ENCODE measurements around the gene SEPTIN10.

Gene SEPTIN10

DNA sequence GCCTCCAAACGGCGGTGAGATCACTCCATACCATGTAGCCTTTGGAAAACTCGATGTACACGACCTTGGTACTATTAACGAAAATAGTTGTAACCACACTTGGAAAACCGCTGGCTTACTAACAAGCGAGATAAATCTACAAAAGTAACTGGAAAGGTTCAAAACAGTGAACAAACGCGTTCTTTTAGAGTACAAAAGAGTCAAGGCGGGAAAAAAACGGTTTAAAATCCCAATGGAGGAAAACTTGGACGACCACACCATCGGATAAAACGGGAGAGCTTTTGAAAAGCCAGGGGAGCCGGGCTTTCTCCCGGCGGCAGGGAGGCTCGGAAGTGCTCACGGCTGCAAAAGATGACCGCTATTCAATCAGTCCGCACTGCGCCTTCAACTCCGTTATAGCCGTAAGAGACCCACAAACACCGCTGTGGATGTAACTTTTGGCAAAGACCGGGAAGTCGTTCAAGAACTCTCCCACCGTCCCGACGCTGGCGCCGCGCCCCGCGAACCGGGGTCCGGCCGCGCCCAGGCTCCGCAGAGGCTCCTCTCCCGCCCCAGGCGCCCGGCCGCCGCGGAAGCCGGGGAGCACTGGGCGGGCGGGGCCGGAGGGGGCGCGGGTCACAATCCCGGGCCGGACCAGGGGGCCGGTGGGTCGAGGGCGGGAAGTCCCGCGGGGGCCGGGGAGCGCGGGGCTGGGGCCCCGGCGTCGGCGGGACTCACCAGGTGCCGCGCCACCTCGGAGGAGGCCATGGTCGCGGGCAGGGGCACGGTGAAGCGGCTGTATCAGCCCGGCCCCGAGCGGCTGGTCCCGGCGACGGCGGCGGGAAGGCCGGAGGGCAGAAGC, 465 bp downstream of the SEPTIN10 start:
- H3K4me2 ChIP-seq, result peak overlapping the region; percentile 81
- TF ChIP-seq, protein P1, sequence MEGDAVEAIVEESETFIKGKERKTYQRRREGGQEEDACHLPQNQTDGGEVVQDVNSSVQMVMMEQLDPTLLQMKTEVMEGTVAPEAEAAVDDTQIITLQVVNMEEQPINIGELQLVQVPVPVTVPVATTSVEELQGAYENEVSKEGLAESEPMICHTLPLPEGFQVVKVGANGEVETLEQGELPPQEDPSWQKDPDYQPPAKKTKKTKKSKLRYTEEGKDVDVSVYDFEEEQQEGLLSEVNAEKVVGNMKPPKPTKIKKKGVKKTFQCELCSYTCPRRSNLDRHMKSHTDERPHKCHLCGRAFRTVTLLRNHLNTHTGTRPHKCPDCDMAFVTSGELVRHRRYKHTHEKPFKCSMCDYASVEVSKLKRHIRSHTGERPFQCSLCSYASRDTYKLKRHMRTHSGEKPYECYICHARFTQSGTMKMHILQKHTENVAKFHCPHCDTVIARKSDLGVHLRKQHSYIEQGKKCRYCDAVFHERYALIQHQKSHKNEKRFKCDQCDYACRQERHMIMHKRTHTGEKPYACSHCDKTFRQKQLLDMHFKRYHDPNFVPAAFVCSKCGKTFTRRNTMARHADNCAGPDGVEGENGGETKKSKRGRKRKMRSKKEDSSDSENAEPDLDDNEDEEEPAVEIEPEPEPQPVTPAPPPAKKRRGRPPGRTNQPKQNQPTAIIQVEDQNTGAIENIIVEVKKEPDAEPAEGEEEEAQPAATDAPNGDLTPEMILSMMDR (conservative IDR thresholded peaks at IDR 0.05; ENCODE audit: low read depth, low read length), result no peak
- peak overlapping the region; percentile 78 for H2AFZ ChIP-seq (ENCODE audit: low read depth)
- peak overlapping the region; percentile 69 for H3K27ac ChIP-seq
- H3K4me3 ChIP-seq (IDR thresholded peaks at IDR 0.05; ENCODE audit: insufficient read depth, low read depth, low read length), result peak overlapping the region; percentile 49
- no peaks in the 10 kb centered on the region for H3K36me3 ChIP-seq (ENCODE audit: insufficient read depth)
- H4K20me1 ChIP-seq (ENCODE audit: insufficient read depth), result no peaks in the 10 kb centered on the region
- peaks cover 19% of the 10 kb centered on the region for H3K4me1 ChIP-seq (ENCODE audit: low read depth, poor library complexity, severe bottlenecking)
- H3K9ac ChIP-seq, result peak overlapping the region; percentile 72
- no peaks in the 10 kb centered on the region for H3K27me3 ChIP-seq (ENCODE audit: insufficient read depth, low read depth)
- peaks cover 19% of the 10 kb centered on the region; the same call in 1 of the 2 replicates for H3K79me2 ChIP-seq (ENCODE audit: insufficient read depth, low read depth)

DNA sequence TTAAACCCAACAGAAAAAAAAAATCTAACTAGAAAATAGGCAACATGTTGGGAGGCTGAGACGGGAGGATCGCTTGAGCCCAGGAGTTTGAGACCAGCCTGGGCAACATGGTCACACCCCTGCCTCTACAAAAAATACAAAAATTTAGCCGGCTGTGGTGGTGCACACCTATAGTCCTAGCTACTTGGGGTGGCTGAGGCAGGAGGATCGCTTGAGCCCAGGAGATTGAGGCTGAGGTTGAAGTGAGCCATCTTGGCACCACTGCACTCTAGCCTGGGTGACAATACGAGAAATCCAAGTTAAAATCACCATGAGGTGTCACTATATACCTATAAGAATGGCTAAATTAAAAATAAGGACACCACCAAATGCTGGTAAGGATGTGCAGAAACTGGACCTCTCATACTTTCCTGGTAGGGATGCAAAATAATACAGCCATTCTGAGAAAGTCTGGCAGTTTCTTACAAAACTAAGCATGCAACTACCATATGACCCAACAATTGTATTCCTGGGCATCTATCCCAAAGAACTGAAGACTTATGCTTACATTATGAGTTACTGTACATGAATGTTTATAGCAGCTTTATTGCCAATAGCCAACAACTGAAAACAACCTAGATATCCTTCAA, 2.2 kb downstream of the SEPTIN10 start:
- H3K4me2 ChIP-seq, result peak overlapping the region; percentile 81; the same call in 1 of the 2 replicates
- no peak overlapping the region for H3K9ac ChIP-seq

DNA sequence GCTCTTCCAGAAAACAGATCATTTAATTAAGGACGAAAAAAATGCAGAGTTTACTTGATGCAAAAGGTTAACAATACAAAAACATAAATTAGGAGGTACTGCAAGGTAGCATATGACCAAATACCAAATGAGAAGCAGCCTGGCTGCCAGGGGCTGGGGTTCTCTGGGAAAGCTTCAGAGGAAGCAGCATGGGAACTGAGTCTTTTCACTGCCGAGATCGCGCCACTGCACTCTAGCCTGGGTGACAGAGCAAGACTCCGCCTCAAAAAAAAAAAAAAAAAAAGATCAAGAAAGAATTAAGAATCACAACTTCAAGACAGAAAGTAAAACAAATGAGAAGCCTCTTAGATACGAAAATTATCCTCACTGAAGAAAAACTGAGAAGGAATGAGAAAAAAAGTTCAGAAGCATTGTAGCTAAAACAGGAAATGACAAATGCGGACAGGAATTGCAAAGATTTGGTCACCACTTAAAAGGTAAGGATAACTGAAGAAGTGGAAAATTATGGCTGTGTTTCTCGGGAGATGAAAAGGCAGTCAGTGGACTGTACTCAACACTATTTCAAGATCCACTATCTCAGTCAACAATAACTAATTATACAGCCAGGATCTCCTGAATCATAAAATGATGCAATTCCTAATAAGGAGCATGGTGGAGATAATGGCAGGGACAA, 4.3 kb downstream of the SEPTIN10 start:
- Histone ChIP-seq H3K4me3 (IDR thresholded peaks at IDR 0.05; ENCODE audit: insufficient read depth, low read depth, low read length) (no peak overlapping the region), H3K9ac (no peak overlapping the region), H4K20me1 (ENCODE audit: insufficient read depth) (no peaks in the 10 kb centered on the region), H2AFZ (ENCODE audit: low read depth) (no peak overlapping the region), H3K27ac (no peak overlapping the region), H3K4me2 (no peak overlapping the region), H3K79me2 (ENCODE audit: insufficient read depth, low read depth) (peaks cover 19% of the 10 kb centered on the region; the same call in 1 of the 2 replicates), H3K36me3 (ENCODE audit: insufficient read depth) (no peaks in the 10 kb centered on the region), H3K27me3 (ENCODE audit: insufficient read depth, low read depth) (no peaks in the 10 kb centered on the region), H3K4me1 (ENCODE audit: low read depth, poor library complexity, severe bottlenecking) (peaks cover 24% of the 10 kb centered on the region)
- TF ChIP-seq, protein P1 (conservative IDR thresholded peaks at IDR 0.05; ENCODE audit: low read depth, low read length), result no peak

More for the DNA sequence above, 2.2 kb downstream of the SEPTIN10 start:
- Histone ChIP-seq H3K4me1 (ENCODE audit: low read depth, poor library complexity, severe bottlenecking) (peaks cover 19% of the 10 kb centered on the region), H2AFZ (ENCODE audit: low read depth) (no peak overlapping the region), H3K27ac (no peak overlapping the region), H3K27me3 (ENCODE audit: insufficient read depth, low read depth) (no peaks in the 10 kb centered on the region), H3K36me3 (ENCODE audit: insufficient read depth) (no peaks in the 10 kb centered on the region), H4K20me1 (ENCODE audit: insufficient read depth) (no peaks in the 10 kb centered on the region), H3K79me2 (ENCODE audit: insufficient read depth, low read depth) (peaks cover 19% of the 10 kb centered on the region; the same call in 1 of the 2 replicates), H3K4me3 (IDR thresholded peaks at IDR 0.05; ENCODE audit: insufficient read depth, low read depth, low read length) (no peak overlapping the region)
- TF ChIP-seq, protein P1 (conservative IDR thresholded peaks at IDR 0.05; ENCODE audit: low read depth, low read length), result no peak

DNA sequence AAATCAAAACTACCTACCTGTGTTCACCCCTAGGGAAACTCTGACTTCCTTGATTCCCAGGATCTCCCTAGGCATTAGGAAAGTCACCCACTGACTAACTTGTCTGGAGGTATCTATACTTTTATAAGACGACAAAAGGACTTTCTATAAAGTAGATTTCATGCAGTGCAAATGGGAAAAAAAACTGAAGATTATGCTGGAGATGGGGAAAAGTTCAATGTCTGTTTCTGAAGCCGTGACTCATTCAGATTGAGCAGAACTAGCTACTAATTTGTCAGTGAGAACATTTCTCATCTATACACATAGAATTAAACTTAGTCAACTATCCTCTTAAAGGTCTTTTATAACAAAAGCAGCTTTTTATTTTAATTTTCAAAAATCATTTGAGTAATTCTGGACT, 6.0 kb downstream of the SEPTIN10 start:
- Histone ChIP-seq H2AFZ (ENCODE audit: low read depth) (no peak overlapping the region), H4K20me1 (ENCODE audit: insufficient read depth) (no peaks in the 10 kb centered on the region), H3K79me2 (ENCODE audit: insufficient read depth, low read depth) (peaks cover 17% of the 10 kb centered on the region; the same call in 1 of the 2 replicates), H3K36me3 (ENCODE audit: insufficient read depth) (no peaks in the 10 kb centered on the region), H3K4me1 (ENCODE audit: low read depth, poor library complexity, severe bottlenecking) (peaks cover 24% of the 10 kb centered on the region), H3K4me3 (IDR thresholded peaks at IDR 0.05; ENCODE audit: insufficient read depth, low read depth, low read length) (no peak overlapping the region), H3K27ac (no peak overlapping the region), H3K4me2 (no peak overlapping the region), H3K9ac (no peak overlapping the region), H3K27me3 (ENCODE audit: insufficient read depth, low read depth) (no peaks in the 10 kb centered on the region)
- TF ChIP-seq, protein P1 (conservative IDR thresholded peaks at IDR 0.05; ENCODE audit: low read depth, low read length), result no peak
